NB4 (cell line): ENCODE measurements around the gene CNTN5.

Source experiments
- CTCF ChIP-seq: IDR thresholded peaks from one replicate; pipeline ENCODE4 v1.5.1; 2012; ENCODE audit warnings: low read depth, low read length
- POLR2A ChIP-seq: IDR thresholded peaks from 2 replicates; pipeline ENCODE4 v1.6.1; 2011; ENCODE audit warnings: mild to moderate bottlenecking; ENCODE audit not compliant: insufficient read length; ENCODE audit errors: extremely low read depth

- TF ChIP-seq CTCF = no peak
- no peak for TF ChIP-seq POLR2A
Observed at GRCh38 chr11:99718291-99718690, 697.5 kb downstream of the CNTN5 start.
